CD14-positive monocyte (primary cell): ENCODE data around the gene SMTN. TPM values are rescaled to one million over a fixed set of nuclear protein-coding genes. Genes with fewer than 3 reads are reported as not detected.

Experiments
- DNase-seq, 3 donors: peaks; one replicate each; pipeline ENCODE4 v3.0.0-alpha.2; 2011 to 2022
- H2AFZ ChIP-seq: 2 replicates; pipeline ENCODE4 v1.6.0; 2012; ENCODE audit warnings: mild to moderate bottlenecking, low read depth, low read length, inconsistent platforms; ENCODE audit not compliant: insufficient read depth, poor library complexity, severe bottlenecking
- H3K27ac ChIP-seq, 2 donors: 1 replicate in 1 of 2; 2 replicates in 1 of 2; pipeline ENCODE4 v1.5.1; 2012 to 2013; ENCODE audit warnings: low read length in 2 of 2, control low read depth in 1 of 2, inconsistent platforms in 1 of 2, low read depth in 1 of 2, mild to moderate bottlenecking in 1 of 2
- H3K27me3 ChIP-seq, 2 donors: one replicate each; pipeline versions ENCODE4 v1.6.0 to v1.6.1; 2011 to 2013; ENCODE audit warnings: low read length in 2 of 2; ENCODE audit not compliant: control insufficient read depth in 2 of 2, insufficient read depth in 2 of 2
- H3K36me3 ChIP-seq, 2 donors: replicated peaks in 1 of 2; 1 replicate in 1 of 2; 2 replicates in 1 of 2; pipeline versions ENCODE4 v1.5.1 to v1.6.1; 2012 to 2013; ENCODE audit warnings: low read length in 2 of 2, control low read depth in 1 of 2, inconsistent platforms in 1 of 2, mild to moderate bottlenecking in 1 of 2; ENCODE audit not compliant: insufficient read depth in 2 of 2, control insufficient read depth in 1 of 2
- H3K4me1 ChIP-seq, 2 donors: 1 replicate in 1 of 2; 2 replicates in 1 of 2; pipeline versions ENCODE4 v1.5.1 to v1.6.1; 2012 to 2013; ENCODE audit warnings: low read length in 2 of 2, control low read depth in 1 of 2, inconsistent platforms in 1 of 2, mild to moderate bottlenecking in 1 of 2, moderate library complexity in 1 of 2; ENCODE audit not compliant: insufficient read depth in 2 of 2, control insufficient read depth in 1 of 2
- H3K4me2 ChIP-seq: replicated peaks from 2 replicates; pipeline ENCODE3; 2012; ENCODE audit warnings: low read length, moderate library complexity, mild to moderate bottlenecking; ENCODE audit not compliant: poor library complexity, severe bottlenecking; ENCODE audit errors: extremely low read depth
- H3K4me3 ChIP-seq, 3 experiments: fragments of 200-600 bp in 1 of 3; sonication (generic) in 1 of 3; replicated peaks in 1 of 3; 1 replicate in 2 of 3; 2 replicates in 1 of 3; pipeline ENCODE4 v1.5.1; 2011 to 2013; ENCODE audit warnings: low read length in 3 of 3, mild to moderate bottlenecking in 3 of 3, control low read depth in 2 of 3, low read depth in 2 of 3, inconsistent platforms in 1 of 3, moderate library complexity in 1 of 3
- H3K79me2 ChIP-seq: 2 replicates; pipeline ENCODE4 v1.6.0; 2012; ENCODE audit warnings: mild to moderate bottlenecking, control low read depth, inconsistent platforms, low read length, moderate library complexity; ENCODE audit not compliant: insufficient read depth
- H3K9ac ChIP-seq: 2 replicates; pipeline ENCODE4 v1.6.0; 2017; ENCODE audit warnings: low read length, mild to moderate bottlenecking; ENCODE audit not compliant: insufficient read depth, poor library complexity, severe bottlenecking
- H3K9me3 ChIP-seq, 2 donors: replicated peaks in 1 of 2; 1 replicate in 1 of 2; 2 replicates in 1 of 2; pipeline versions ENCODE4 v1.5.1 to v1.6.1; 2012 to 2013; ENCODE audit warnings: low read length in 2 of 2, control low read depth in 1 of 2; ENCODE audit not compliant: control insufficient read depth in 1 of 2, insufficient read depth in 1 of 2
- H4K20me1 ChIP-seq: 2 replicates; pipeline ENCODE4 v1.6.0; 2012; ENCODE audit warnings: mild to moderate bottlenecking, low read length, control low read depth, moderate library complexity; ENCODE audit not compliant: insufficient read depth
- H3K27ac Mint-ChIP-seq, 7 donors: one replicate each; pipeline ENCODE4 v1.8.0; 2020; ENCODE audit warnings: mild to moderate bottlenecking in 7 of 7, mixed read lengths in 7 of 7, moderate library complexity in 6 of 7, inconsistent platforms in 2 of 7
- H3K27me3 Mint-ChIP-seq, 3 donors: one replicate each; pipeline ENCODE4 v1.8.0; 2021 to 2022; ENCODE audit warnings: low read depth in 3 of 3, mild to moderate bottlenecking in 3 of 3, mixed read lengths in 3 of 3, moderate library complexity in 3 of 3, inconsistent platforms in 1 of 3
- H3K36me3 Mint-ChIP-seq, 2 donors: one replicate each; pipeline ENCODE4 v1.8.0; 2020; ENCODE audit warnings: mixed read lengths in 2 of 2, inconsistent platforms in 1 of 2, mild to moderate bottlenecking in 1 of 2
- H3K4me1 Mint-ChIP-seq: one replicate; pipeline ENCODE4 v1.8.0; 2020; ENCODE audit warnings: mild to moderate bottlenecking, mixed read lengths
- H3K4me3 Mint-ChIP-seq, 2 donors: one replicate each; pipeline ENCODE4 v1.8.0; 2020; ENCODE audit warnings: mild to moderate bottlenecking in 2 of 2, mixed read lengths in 2 of 2, moderate library complexity in 1 of 2
- H3K9me3 Mint-ChIP-seq, 7 donors: one replicate each; pipeline ENCODE4 v1.8.0; 2020 to 2022; ENCODE audit warnings: mixed read lengths in 7 of 7, mild to moderate bottlenecking in 6 of 7, moderate library complexity in 6 of 7, inconsistent platforms in 2 of 7
- WGBS: methylation state at CpG from one replicate; pipeline ENCODE4 v1.1.5; 2013; ENCODE audit warnings: missing lambda C conversion rate; ENCODE audit not compliant: insufficient coverage; 5-methylcytosine and 5-hydroxymethylcytosine counted together
- intact Hi-C, 2 donors: fragments of 100-400 bp; cut with micrococcal nuclease; formaldehyde crosslinking; loops; one replicate each; pipeline versions ENCODE4 v1.15.0 to v1.15.1; 2023
- polyA plus RNA-seq, 3 donors: library from polyadenylated mRNA; depleted of rRNA in 1 of 3; unstranded in 2 of 3; stranded (reverse) in 1 of 3; fragments of 300-500 nt in 2 of 3; fragments of >200 nt in 1 of 3; fragmentation: Illumina TruSeq in 2 of 3; gene quantifications; 1 replicate in 2 of 3; 2 replicates in 1 of 3; pipeline ENCODE4 v1.2.3, GENCODE V29; 2012 to 2021
- TF ChIP-seq, protein P1 (sequence below): fragments of 200-600 bp; IDR thresholded peaks from one replicate; pipeline ENCODE4 v1.8.0; 2022; ENCODE audit warnings: antibody characterized with exemption, mild to moderate bottlenecking

The SMTN gene
- polyA plus RNA-seq, 3 donors, result 0.87 to 13.3 (median 0.88) TPM

DNA sequence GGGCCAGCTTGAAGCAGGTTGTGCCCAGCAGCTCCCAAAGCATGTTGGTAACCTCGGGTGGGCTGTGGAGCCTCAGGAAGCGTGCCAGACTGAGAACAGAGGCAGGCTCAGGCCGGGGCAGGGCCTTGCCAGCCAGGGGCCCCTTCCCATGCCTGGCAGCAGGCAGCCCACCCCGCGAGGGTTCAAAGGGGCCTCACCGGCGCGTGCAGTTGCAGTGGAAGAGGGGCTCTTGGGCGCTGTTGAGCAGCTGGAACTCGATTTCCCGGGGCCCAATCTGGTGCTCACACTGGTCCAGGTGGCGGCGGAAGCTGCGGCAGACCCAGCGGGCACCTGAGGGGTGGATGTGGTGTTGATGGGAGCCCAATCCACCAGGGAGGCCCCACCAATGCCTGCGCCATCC, 55.6 kb downstream of the SMTN start:
- TF ChIP-seq, protein P1, sequence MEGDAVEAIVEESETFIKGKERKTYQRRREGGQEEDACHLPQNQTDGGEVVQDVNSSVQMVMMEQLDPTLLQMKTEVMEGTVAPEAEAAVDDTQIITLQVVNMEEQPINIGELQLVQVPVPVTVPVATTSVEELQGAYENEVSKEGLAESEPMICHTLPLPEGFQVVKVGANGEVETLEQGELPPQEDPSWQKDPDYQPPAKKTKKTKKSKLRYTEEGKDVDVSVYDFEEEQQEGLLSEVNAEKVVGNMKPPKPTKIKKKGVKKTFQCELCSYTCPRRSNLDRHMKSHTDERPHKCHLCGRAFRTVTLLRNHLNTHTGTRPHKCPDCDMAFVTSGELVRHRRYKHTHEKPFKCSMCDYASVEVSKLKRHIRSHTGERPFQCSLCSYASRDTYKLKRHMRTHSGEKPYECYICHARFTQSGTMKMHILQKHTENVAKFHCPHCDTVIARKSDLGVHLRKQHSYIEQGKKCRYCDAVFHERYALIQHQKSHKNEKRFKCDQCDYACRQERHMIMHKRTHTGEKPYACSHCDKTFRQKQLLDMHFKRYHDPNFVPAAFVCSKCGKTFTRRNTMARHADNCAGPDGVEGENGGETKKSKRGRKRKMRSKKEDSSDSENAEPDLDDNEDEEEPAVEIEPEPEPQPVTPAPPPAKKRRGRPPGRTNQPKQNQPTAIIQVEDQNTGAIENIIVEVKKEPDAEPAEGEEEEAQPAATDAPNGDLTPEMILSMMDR, result no peak
- intact Hi-C loops, result no loop called here

DNA sequence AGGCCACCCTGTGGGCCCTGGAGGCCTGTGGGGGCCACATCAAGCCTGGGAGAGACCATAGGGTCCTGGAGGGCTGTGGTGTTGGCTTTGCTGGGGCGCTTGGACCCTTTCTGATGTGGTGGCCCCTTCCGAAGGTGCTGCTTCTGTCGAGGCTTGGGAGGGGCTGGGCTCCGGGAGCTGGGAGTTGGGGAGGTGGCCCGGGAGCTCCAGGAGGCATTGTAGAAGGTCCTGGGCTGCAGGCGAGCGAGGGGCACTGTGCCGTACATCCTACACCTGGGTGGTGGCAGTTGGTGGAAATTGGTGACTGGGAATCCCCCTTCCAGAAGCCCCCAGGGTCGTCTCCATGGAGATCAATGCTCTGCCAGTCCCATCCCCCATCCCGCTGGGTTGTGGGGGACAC, 56.6 kb downstream of the SMTN start:
- H3K36me3 Mint-ChIP-seq, result no peaks in the 10 kb centered on the region
- TF ChIP-seq, protein P1, result no peak
- peaks cover 0 to 2% of the 10 kb centered on the region in 2 donors for H3K27me3 ChIP-seq
- no peak overlapping the region for H3K4me3 ChIP-seq
- H3K4me1 ChIP-seq, result no peaks in the 10 kb centered on the region
- H3K4me2 ChIP-seq, result no peak overlapping the region
- DNase-seq, result no peak
- H2AFZ ChIP-seq, result no peak overlapping the region
- H3K9me3 ChIP-seq, result no peaks in the 10 kb centered on the region
- H3K27me3 Mint-ChIP-seq, result peaks cover 4 to 12% (median 8%) of the 10 kb centered on the region in 3 donors
- H3K9me3 Mint-ChIP-seq, result peaks cover 0 to 2% (median 0%) of the 10 kb centered on the region in 7 donors
- H3K9ac ChIP-seq, result no peak overlapping the region
- H4K20me1 ChIP-seq, result no peaks in the 10 kb centered on the region
- no peaks in the 10 kb centered on the region for H3K36me3 ChIP-seq
- H3K4me3 Mint-ChIP-seq, result no peak overlapping the region
- H3K27ac Mint-ChIP-seq, result no peak overlapping the region
- intact Hi-C loops, result no loop called here
- whole genome bisulfite sequencing, result 80% methylated on average over 2 of the region's 10 CpGs
- no peak overlapping the region for H3K27ac ChIP-seq
- no peaks in the 10 kb centered on the region for H3K79me2 ChIP-seq
- peaks cover 1% of the 10 kb centered on the region for H3K4me1 Mint-ChIP-seq

More for the DNA sequence above, 55.6 kb downstream of the SMTN start:
- Histone ChIP-seq H3K4me2 (no peak overlapping the region), H3K9me3 (no peaks in the 10 kb centered on the region), H3K4me1 (no peaks in the 10 kb centered on the region), H3K9ac (no peak overlapping the region), H3K79me2 (no peaks in the 10 kb centered on the region), H3K4me3 (no peak overlapping the region), H4K20me1 (no peaks in the 10 kb centered on the region), H2AFZ (no peak overlapping the region), H3K27me3 (peaks cover 0 to 2% of the 10 kb centered on the region in 2 donors), H3K27ac (no peak overlapping the region), H3K36me3 (no peaks in the 10 kb centered on the region)
- peaks cover 5 to 14% (median 8%) of the 10 kb centered on the region in 3 donors for H3K27me3 Mint-ChIP-seq
- no peaks in the 10 kb centered on the region for H3K36me3 Mint-ChIP-seq
- no peak overlapping the region for H3K4me3 Mint-ChIP-seq
- no peak for DNase-seq
- H3K4me1 Mint-ChIP-seq, result peaks cover 1% of the 10 kb centered on the region
- peaks cover 0 to 2% (median 0%) of the 10 kb centered on the region in 7 donors for H3K9me3 Mint-ChIP-seq
- 90% methylated on average over 12 of the region's 16 CpGs for whole genome bisulfite sequencing
- no peak overlapping the region for H3K27ac Mint-ChIP-seq
